GM19463 (cell line): ENCODE data around the gene ULK4.

Source experiments
- ATAC-seq: cut with Tn5 transposase; IDR thresholded peaks from one replicate; pipeline ENCODE4 v1.9.1; 2021; ENCODE audit warnings: mild to moderate bottlenecking, moderate library complexity; ENCODE audit not compliant: unreplicated experiment

ULK4 gene

DNA sequence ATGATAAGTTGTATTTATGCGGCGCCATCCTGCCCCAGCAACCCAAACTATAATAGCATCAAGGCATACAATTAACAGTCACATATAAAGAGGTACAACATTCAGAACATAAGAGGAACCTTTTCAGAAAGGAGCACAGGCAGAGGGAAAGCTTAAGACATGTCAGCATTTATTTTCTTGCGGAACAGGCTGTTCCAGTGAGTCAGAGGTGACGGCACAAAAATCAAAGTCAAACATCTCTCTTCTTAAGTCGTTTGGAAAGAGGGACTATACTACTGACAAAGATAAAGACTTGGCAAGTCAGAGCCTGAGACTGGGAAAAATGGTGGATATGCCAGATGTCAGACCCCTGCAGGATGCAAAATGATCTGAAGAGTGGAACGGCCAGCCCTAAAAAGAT, 634.2 kb downstream of the ULK4 start:
- ATAC-seq: no peak

DNA sequence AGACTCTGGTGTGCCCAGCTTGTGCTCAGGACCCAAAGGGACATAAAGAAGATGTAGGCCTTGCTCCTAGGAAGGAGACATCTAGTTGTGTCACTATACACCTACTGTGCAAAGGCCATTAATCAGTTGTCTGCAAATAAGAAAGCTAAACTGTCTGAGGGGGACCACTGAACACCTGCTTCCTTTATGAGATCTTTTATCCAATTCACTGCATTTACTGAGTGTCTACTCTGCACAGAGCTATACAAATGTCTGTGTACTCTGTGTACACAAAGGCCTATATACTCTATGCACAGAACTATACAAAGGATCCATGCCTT, 637.8 kb downstream of the ULK4 start:
- no peak for ATAC-seq

- no peak for ATAC-seq
Measured at GRCh38 chr3:41323467-41324155, 638.3 kb downstream of the ULK4 start.

GRCh38 chr3:41321642-41321980, 640.3 kb downstream of the ULK4 start:
- no peak for ATAC-seq

DNA sequence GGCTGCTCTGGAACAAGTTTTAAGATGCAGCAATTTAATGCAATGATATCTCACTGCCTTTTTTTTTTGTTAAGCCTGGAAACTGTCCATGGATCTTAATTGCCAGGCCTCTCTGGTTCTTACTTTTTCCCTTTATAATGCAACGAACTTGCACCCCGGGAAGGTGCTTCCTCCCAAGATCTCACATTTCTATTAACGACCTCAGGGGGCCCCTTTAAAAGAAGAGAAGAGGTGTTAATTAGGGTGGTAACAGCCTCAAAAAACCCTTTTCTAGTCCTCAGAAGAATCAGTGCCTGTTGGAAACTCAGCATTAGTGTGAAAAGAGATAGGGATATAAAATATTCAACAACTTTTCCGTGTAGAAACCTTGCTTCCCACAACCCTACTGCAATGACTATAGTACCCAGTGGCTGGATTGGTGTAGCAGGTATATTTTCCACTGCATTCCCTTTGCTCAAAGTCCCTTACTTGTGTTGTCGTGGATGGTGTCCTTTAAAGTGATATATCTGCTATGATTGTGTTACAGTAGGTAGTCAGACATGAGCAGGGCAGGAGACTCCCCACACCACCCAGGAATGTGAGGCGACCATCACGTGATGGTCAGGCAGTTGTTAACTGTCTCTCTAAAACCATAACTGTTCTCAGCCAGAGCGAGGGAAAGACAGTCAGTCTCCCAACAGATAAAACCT, 640.8 kb downstream of the ULK4 start:
- no peak for ATAC-seq

GRCh38 chr3:41318520-41318919, 643.4 kb downstream of the ULK4 start:
- no peak for ATAC-seq

GRCh38 chr3:41317718-41318117, 644.2 kb downstream of the ULK4 start:
- ATAC-seq: no peak

GRCh38 chr3:41317298-41317697, 644.6 kb downstream of the ULK4 start:
- no peak for ATAC-seq

- ATAC-seq: no peak
Measured at GRCh38 chr3:41315126-41315525, 646.8 kb downstream of the ULK4 start.

DNA sequence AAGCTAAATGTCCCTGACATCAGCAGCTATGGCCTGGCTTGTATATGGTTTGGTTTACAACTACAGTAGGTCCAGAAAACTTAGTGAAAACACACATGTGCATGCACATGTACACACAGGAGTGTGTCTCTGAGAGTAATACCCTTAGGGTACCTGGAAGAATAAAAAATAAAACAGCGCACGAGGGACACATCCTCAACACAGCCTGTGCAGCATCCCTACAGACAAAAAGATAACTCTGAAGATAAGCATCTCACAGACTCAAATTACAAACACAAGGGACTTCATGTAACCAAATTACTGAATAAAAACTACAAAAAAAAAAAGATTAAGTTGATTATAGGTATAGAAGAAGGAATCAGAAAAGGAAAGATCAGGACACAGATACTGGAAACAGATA, 653.8 kb downstream of the ULK4 start:
- no peak for ATAC-seq

DNA sequence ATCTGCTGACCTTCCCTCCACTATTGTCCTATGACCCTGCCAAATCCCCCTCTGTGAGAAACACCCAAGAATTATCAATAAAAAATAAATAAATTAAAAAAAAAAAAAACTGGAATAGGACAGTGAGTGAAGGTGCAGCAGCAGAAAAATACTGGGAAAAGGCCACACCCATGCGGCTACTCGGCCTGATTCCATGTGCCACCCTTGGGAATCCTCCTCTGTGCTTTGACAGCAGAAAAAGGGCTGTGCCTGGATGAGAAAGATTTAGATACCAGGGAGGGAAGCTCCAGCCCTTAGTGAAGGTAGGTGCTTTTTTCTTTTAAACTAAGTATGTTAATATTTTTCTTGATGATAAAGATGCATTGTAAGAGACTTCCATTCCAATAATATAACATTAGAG, 654.8 kb downstream of the ULK4 start:
- ATAC-seq: no peak

DNA sequence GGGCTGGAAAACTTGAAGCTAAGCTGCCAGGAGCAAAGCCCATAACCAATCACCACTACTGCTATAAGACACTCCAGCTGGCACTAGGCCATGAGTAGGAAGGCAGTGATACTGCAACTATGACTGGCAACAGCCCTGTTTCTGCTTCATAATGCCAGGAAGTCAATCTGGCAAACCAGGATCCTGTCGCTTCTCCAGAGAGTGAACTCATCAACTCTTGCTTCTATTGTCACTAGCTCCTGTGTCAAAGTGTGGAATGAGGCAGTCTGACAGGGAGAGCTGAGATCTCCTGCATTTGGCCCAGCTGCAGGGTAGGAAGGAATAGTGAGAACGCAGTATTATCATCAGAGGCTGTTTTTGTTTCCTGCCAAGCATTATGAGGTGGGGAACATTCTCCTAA, 657.3 kb downstream of the ULK4 start:
- no peak for ATAC-seq

DNA sequence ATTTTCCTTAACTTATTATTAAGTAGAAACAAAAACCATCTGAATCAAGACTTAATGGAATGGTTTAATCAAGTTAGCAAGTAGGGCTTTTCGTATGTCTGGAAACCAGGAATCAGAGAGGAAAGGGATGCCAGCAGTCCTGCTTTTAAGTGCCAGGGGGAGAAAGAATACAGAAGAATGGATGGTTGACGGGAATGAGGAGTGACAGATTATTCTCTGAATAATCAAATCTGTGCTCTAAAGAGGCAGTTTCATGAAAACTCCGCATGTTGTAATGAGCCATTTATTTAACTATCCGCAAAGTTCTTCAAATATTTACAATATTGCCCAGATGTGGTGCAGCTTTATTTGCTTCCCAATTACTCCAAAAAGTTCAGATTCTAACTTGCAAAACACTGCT, 659.6 kb downstream of the ULK4 start:
- ATAC-seq: no peak

- no peak for ATAC-seq
Measured at GRCh38 chr3:41301548-41301947, 660.4 kb downstream of the ULK4 start.

GRCh38 chr3:41299036-41299435, 662.9 kb downstream of the ULK4 start:
- no peak for ATAC-seq

- no peak for ATAC-seq
Measured at GRCh38 chr3:41297750-41298149, 664.2 kb downstream of the ULK4 start.

DNA sequence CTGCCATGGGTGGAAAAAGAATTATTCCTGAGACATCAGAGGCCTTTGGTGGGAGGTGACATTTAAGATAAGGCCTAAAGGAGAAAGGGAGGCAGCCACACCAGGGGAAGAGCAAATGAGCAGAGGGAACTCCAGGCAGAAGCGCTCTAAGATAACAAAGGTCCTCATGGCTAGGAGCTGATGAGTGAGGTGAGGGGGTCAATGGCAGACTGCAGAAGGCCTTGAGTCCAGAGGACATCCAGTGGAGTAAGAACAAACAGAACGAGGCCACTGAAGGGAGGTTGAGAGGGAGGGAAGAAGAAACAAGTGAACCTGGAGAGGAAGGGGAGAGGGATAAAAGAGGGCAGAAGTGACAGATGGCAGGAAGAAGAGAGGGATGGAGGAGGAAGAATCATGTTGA, 665.3 kb downstream of the ULK4 start:
- no peak for ATAC-seq

GRCh38 chr3:41295740-41296139, 666.2 kb downstream of the ULK4 start:
- ATAC-seq: no peak

DNA sequence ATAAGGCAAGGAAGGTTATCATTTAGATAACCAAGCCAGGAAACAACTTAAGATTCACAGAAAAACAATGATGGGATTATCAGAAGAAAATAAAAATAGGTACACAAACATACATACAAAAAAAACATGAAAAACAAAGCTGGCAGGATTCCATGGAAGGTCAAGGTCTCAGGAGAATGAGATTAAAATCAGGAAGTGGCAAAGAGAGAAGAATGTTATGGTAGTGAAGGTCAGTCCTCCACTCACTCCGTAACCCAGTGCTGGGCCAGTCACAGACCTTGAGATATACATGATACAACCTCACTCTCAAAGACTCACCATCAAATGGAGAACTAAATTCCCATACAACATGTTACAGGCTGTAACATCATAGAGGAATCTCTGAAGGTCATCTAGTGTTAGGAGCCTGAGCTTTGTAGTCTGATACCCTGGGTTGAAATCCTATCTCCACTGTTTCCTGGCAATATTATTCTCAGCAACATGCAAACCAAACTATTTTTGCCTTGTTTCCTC, 668.7 kb downstream of the ULK4 start:
- ATAC-seq: no peak

DNA sequence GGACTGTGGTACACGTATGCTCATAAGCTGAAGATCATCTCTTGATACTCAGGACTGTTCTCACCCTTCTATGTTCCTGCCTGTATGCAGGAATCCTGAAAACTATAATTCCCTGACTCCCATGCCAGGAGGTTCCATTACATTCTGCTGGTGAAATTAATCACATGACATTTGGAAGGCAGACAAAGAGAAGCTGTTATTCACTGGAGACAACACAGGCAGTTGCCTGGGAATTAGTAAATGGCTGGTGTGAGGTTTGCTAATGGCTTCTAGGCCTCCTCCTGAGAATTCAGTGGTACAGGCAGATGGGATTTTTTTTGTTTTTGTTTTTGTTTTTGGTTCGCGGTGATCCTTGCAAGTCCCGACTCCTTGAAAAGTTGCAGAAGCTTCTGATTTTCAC, 671.2 kb downstream of the ULK4 start:
- no peak for ATAC-seq

DNA sequence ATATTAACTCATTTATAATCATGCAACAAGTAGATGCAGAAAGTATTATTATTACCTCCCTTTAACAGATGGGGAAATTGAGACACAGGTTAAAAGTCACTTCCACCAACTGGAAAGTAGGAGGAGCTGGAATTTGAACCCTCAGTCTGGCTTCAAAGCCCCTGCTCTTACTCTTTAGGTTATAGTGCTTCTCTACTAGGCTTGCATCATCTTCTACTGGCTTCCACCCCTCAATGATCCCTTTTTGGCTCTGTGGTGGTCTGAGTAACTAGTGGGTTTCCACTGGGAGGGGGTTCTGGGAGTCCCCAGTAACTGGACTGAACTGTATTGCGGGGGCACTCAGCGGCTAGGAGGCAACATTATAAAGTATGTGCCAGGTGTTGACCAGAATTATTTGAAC, 671.6 kb downstream of the ULK4 start:
- ATAC-seq: no peak

DNA sequence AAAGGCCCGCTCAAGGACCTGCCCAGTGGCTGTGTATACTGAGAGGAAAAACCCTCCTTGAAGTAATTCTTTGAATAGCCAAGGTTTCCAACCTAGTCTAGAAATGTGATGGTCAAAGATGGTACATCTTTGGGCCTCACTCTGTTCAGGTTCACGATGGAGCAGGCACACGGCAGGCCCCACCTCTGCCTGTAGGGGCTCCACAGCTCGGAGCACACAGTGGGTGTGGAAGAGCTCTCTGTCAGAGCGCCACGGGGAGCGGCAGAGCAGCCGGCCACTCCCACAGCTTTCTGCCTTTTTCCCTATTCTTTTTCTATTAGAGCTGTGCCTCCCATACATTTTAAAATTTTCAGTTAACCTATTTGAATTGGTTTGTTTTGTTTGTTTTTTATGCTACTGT, 673.1 kb downstream of the ULK4 start:
- no peak for ATAC-seq

GRCh38 chr3:41286305-41286704, 675.6 kb downstream of the ULK4 start:
- ATAC-seq: no peak
